Aortic smooth muscle cell (primary cell): ENCODE measurements around the gene OR5H1. TPM values are rescaled to one million over a fixed set of nuclear protein-coding genes. Genes with fewer than 3 reads are reported as not detected.

Source experiments
- total RNA-seq: library from RNA; depleted of rRNA; stranded (reverse); fragments of >200 nt; gene quantifications from 2 replicates; pipeline ENCODE4 v1.2.3, GENCODE V29; 2014

The OR5H1 gene
- total RNA-seq = not detected in 2 replicates

GRCh38 chr3:98130421-98130820 is at the start of gene OR5H1:
Gene OR5H1 (plus strand): TSS chr3:98130721. CDS start chr3:98132698, 1,977 bp downstream.

GRCh38 chr3:98086873-98087272 is 43.6 kb upstream of the OR5H1 start, which contains the start of gene OR5AC2:
Gene OR5AC2 (plus strand): TSS chr3:98087173. CDS start chr3:98087173, 0 bp downstream.

GRCh38 chr3:98147179-98147578 is 16.7 kb downstream of the OR5H1 start, which contains the start of gene OR5H14:
Gene OR5H14 (plus strand): TSS chr3:98147479. CDS start chr3:98149386, 1,907 bp downstream.

GRCh38 chr3:98166396-98166795 is 35.9 kb downstream of the OR5H1 start, which contains the start of gene OR5H15:
Gene OR5H15 (plus strand): TSS chr3:98166696. CDS start chr3:98168700, 2,004 bp downstream.

Other genes with a start within 250 kb of the OR5H1 start
- gene RIOX2, start 158.3 kb upstream of the OR5H1 start, total RNA-seq = 24.9 and 31.2 TPM in 2 replicates
- not detected in 2 replicates for gene GABRR3, start 95.4 kb upstream of the OR5H1 start, total RNA-seq
- gene OR5AC2, start 43.5 kb upstream of the OR5H1 start, total RNA-seq = not detected in 2 replicates
- not detected in 2 replicates for gene OR5H14, start 16.8 kb downstream of the OR5H1 start, total RNA-seq
- not detected in 2 replicates for gene OR5H15, start 36.0 kb downstream of the OR5H1 start, total RNA-seq
- not detected in 2 replicates for gene OR5H6, start 133.5 kb downstream of the OR5H1 start, total RNA-seq
- gene OR5H2, start 151.8 kb downstream of the OR5H1 start, total RNA-seq = not detected in 2 replicates
- not detected in 2 replicates for gene OR5K4, start 223.1 kb downstream of the OR5H1 start, total RNA-seq